ENCODE measurements around the gene KCNAB2. TPM values are rescaled to one million over a fixed set of nuclear protein-coding genes. Genes with fewer than 3 reads are reported as not detected.

KCNAB2 gene
- total and polyA plus RNA-seq, 2 experiments from 2014 or later = 3.9 to 4.8 TPM

DNA sequence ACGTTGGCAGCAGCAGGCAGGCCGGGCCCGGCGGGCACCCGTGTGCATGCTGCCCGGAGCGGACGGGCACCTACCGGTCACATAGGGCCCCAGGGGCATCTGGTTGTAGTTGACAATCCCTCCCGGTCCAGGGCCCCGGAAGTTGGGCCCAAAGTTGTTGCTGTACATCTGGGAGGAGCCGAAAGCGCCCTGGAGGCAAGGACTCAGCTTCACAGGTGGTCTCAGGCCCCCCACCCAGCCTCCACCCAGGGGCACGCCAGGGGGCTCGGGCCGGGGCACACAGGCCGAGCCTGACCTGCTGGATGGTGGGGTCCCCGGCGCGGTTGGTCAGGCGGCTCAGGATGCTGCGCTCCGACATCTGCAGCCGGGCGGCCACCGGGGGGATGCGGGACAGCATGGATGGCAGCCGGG lies 60.6 kb downstream of the KCNAB2 start:
- Histone ChIP-seq H3K27ac (no peak overlapping the region), H3K27me3 (replicated peaks; ENCODE audit: insufficient read depth) (0 out of 2 replicates have a peak, but pooled peaks cover 8% of the 10 kb centered on the region), H3K79me2 (ENCODE audit: insufficient read depth) (no peaks in the 10 kb centered on the region), H4K20me1 (ENCODE audit: insufficient read depth) (no peaks in the 10 kb centered on the region), H3K4me1 (ENCODE audit: insufficient read depth) (no peaks in the 10 kb centered on the region), H3K4me3 (no peak overlapping the region), H3K9me3 (ENCODE audit: low read depth) (no peaks in the 10 kb centered on the region), H3F3A (ENCODE audit: insufficient read depth) (no peaks in the 10 kb centered on the region), H2AFZ (no peak overlapping the region), H3K4me2 (ENCODE audit: unreplicated experiment) (no peak overlapping the region), H3K9ac (no peak overlapping the region), H3K9me2 (ENCODE audit: insufficient read depth) (no peaks in the 10 kb centered on the region), H3K36me3 (ENCODE audit: low read depth) (no peaks in the 10 kb centered on the region)
- TF ChIP-seq EZH2 (IDR thresholded peaks at IDR 0.05; ENCODE audit: insufficient read depth, poor library complexity, severe bottlenecking) (no peak), EZH2phosphoT487 (IDR thresholded peaks at IDR 0.05; ENCODE audit: insufficient read depth, low read depth) (no peak)
- in situ Hi-C loops (cut with MboI) = no loop called here
- WGBS, 2 experiments (ENCODE audit: low coverage in 1 of 2, low lambda C conversion rate in 2 of 2, missing lambda C conversion rate in 2 of 2) = 82 to 89% methylated on average over 16 to 27 of the region's 28 CpGs
- DNase-seq = no peak

GRCh38 chr1:6106977-6107376 lies 61.3 kb downstream of the KCNAB2 start:
- H3K36me3 ChIP-seq (ENCODE audit: low read depth) = no peaks in the 10 kb centered on the region
- H3K79me2 ChIP-seq (ENCODE audit: insufficient read depth) = no peaks in the 10 kb centered on the region
- no peak overlapping the region for H3K9ac ChIP-seq
- no peak overlapping the region for H3K27ac ChIP-seq
- DNase-seq = no peak
- no peaks in the 10 kb centered on the region for H3K4me1 ChIP-seq (ENCODE audit: insufficient read depth)
- in situ Hi-C loops (cut with MboI) = no loop called here
- no peaks in the 10 kb centered on the region for H3K9me2 ChIP-seq (ENCODE audit: insufficient read depth)
- no peak for TF ChIP-seq EZH2 (IDR thresholded peaks at IDR 0.05; ENCODE audit: insufficient read depth, poor library complexity, severe bottlenecking)
- no peak for TF ChIP-seq EZH2phosphoT487 (IDR thresholded peaks at IDR 0.05; ENCODE audit: insufficient read depth, low read depth)
- H3F3A ChIP-seq (ENCODE audit: insufficient read depth) = no peaks in the 10 kb centered on the region
- H3K9me3 ChIP-seq (ENCODE audit: low read depth) = no peaks in the 10 kb centered on the region
- 0 out of 2 replicates have a peak, but pooled peaks cover 8% of the 10 kb centered on the region for H3K27me3 ChIP-seq (replicated peaks; ENCODE audit: insufficient read depth)
- WGBS, 2 experiments (ENCODE audit: low coverage in 1 of 2, low lambda C conversion rate in 2 of 2, missing lambda C conversion rate in 2 of 2) = 67 to 83% methylated on average over 4 to 6 of the region's 6 CpGs
- no peak overlapping the region for H3K4me2 ChIP-seq (ENCODE audit: unreplicated experiment)
- no peak overlapping the region for H2AFZ ChIP-seq
- no peak overlapping the region for H3K4me3 ChIP-seq
- H4K20me1 ChIP-seq (ENCODE audit: insufficient read depth) = no peaks in the 10 kb centered on the region

DNA sequence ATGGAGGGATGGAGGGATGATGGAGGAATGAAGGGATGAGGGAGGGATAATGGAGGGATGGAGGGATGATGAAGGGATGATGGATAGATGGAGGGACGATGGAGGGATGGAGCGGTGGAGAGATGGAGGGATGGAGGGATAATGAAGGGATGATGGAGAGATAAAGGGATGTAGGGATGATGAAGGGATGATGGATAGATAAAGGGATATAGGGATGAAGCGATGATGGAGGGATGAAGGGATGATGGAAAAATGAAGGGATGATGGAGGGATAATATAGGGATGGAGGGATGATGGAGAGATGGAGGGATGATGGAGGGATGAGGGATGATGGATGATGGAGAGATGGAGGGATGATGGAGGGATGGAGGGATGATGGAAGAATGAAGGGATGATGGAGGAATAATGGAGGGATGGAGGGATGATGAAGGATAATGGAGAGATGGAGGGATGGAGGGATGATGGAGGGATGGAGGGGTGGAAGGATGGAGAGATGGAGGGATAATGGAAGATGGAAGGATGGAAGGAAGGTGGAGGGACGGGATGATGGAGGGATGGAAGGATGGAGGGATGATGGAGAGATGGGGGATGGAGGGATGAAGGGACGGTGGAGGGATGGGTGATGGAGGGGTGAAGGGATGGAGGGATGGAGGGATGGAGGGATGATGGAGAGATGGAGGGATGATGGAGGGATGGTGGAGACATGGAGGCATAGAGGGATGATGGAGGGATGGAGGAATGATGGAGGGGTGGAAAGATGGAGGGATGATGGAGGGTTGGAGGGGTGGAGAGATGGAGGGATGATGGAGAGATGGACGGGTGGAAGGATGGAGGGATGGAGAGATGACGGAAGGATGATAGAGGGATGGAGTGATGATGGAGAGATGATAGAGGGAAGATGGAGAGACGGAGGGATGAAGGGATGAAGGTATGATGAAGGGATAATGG lies 62.0 kb downstream of the KCNAB2 start:
- H4K20me1 ChIP-seq (ENCODE audit: insufficient read depth) = no peaks in the 10 kb centered on the region
- H3K4me3 ChIP-seq = no peak overlapping the region
- TF ChIP-seq EZH2 (IDR thresholded peaks at IDR 0.05; ENCODE audit: insufficient read depth, poor library complexity, severe bottlenecking) = no peak
- TF ChIP-seq EZH2phosphoT487 (IDR thresholded peaks at IDR 0.05; ENCODE audit: insufficient read depth, low read depth) = no peak
- 71 to 86% methylated on average over 6 to 8 of the region's 8 CpGs for WGBS, 2 experiments (ENCODE audit: low coverage in 1 of 2, low lambda C conversion rate in 2 of 2, missing lambda C conversion rate in 2 of 2)
- H3K27me3 ChIP-seq (replicated peaks; ENCODE audit: insufficient read depth) = 0 out of 2 replicates have a peak, but pooled peaks cover 8% of the 10 kb centered on the region
- no peaks in the 10 kb centered on the region for H3K9me2 ChIP-seq (ENCODE audit: insufficient read depth)
- no peak for DNase-seq
- in situ Hi-C loops (cut with MboI) = no loop called here
- H3K79me2 ChIP-seq (ENCODE audit: insufficient read depth) = no peaks in the 10 kb centered on the region
- no peaks in the 10 kb centered on the region for H3F3A ChIP-seq (ENCODE audit: insufficient read depth)
- H3K36me3 ChIP-seq (ENCODE audit: low read depth) = no peaks in the 10 kb centered on the region
- no peaks in the 10 kb centered on the region for H3K9me3 ChIP-seq (ENCODE audit: low read depth)
- no peaks in the 10 kb centered on the region for H3K4me1 ChIP-seq (ENCODE audit: insufficient read depth)
- no peak overlapping the region for H3K4me2 ChIP-seq (ENCODE audit: unreplicated experiment)
- H2AFZ ChIP-seq = no peak overlapping the region
- H3K9ac ChIP-seq = no peak overlapping the region
- H3K27ac ChIP-seq = no peak overlapping the region

DNA sequence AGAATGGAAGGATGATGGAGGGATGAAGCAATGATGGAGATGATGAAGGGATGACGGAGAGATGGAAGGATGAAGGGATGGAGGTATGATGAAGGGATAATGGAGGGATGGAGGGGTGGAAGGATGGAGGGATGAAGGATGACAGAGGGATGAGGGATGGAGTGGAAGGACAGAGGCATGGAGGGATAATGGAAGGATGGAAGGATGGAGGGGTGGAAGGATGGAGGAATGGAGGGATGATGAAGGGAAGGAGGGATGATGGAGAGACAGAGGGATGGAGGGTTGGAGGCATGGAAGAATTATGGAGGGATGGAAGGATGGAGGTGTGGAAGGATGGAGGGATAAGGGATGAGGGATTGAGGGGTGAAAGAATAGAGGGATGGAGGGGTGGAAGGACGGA lies 62.8 kb downstream of the KCNAB2 start:
- no peaks in the 10 kb centered on the region for H4K20me1 ChIP-seq (ENCODE audit: insufficient read depth)
- no peak overlapping the region for H3K4me2 ChIP-seq (ENCODE audit: unreplicated experiment)
- H3K4me1 ChIP-seq (ENCODE audit: insufficient read depth) = no peaks in the 10 kb centered on the region
- WGBS, 2 experiments (ENCODE audit: low coverage in 1 of 2, low lambda C conversion rate in 2 of 2, missing lambda C conversion rate in 2 of 2) = 21 to 42% methylated on average over 2 of the region's 2 CpGs
- H3K9me2 ChIP-seq (ENCODE audit: insufficient read depth) = no peaks in the 10 kb centered on the region
- H2AFZ ChIP-seq = no peak overlapping the region
- in situ Hi-C loops (cut with MboI) = no loop called here
- no peaks in the 10 kb centered on the region for H3K9me3 ChIP-seq (ENCODE audit: low read depth)
- H3K4me3 ChIP-seq = no peak overlapping the region
- H3K27me3 ChIP-seq (replicated peaks; ENCODE audit: insufficient read depth) = 0 out of 2 replicates have a peak, but pooled peaks cover 4% of the 10 kb centered on the region
- TF ChIP-seq EZH2phosphoT487 (IDR thresholded peaks at IDR 0.05; ENCODE audit: insufficient read depth, low read depth) = no peak
- TF ChIP-seq EZH2 (IDR thresholded peaks at IDR 0.05; ENCODE audit: insufficient read depth, poor library complexity, severe bottlenecking) = no peak
- no peaks in the 10 kb centered on the region for H3K36me3 ChIP-seq (ENCODE audit: low read depth)
- H3K9ac ChIP-seq = no peak overlapping the region
- no peaks in the 10 kb centered on the region for H3F3A ChIP-seq (ENCODE audit: insufficient read depth)
- no peak for DNase-seq
- no peak overlapping the region for H3K27ac ChIP-seq
- no peaks in the 10 kb centered on the region for H3K79me2 ChIP-seq (ENCODE audit: insufficient read depth)

Measured in GM23248 (cell line).